GM21390 (cell line): ENCODE measurements around the gene ADAMTS17.
"Not testable (repeated sequence)": the region's sequence is repeated elsewhere in the genome, so short reads cannot be mapped to it uniquely, and the experiment has no call there.

Experiments used
- ATAC-seq: cut with Tn5 transposase; IDR thresholded peaks from one replicate; pipeline ENCODE4 v1.9.1; 2021; ENCODE audit not compliant: unreplicated experiment

ADAMTS17 gene

GRCh38 chr15:99984491-99985243 lies 357.1 kb downstream of the ADAMTS17 start:
- ATAC-seq = no peak

GRCh38 chr15:99983886-99984286 lies 357.9 kb downstream of the ADAMTS17 start:
- ATAC-seq = no peak

- ATAC-seq = no peak
These were observed 358.4 kb downstream of the ADAMTS17 start for GRCh38 chr15:99983171-99983885.

- no peak for ATAC-seq
These were observed 359.1 kb downstream of the ADAMTS17 start for GRCh38 chr15:99982662-99983061.

GRCh38 chr15:99981839-99982658 lies 359.7 kb downstream of the ADAMTS17 start:
- no peak for ATAC-seq

GRCh38 chr15:99981191-99981647 lies 360.6 kb downstream of the ADAMTS17 start:
- no peak for ATAC-seq

GRCh38 chr15:99980752-99981151 lies 361.0 kb downstream of the ADAMTS17 start:
- ATAC-seq = no peak

- ATAC-seq = not testable (repeated sequence)
These were observed 361.9 kb downstream of the ADAMTS17 start for GRCh38 chr15:99979886-99980285.

- ATAC-seq = no peak
These were observed 362.4 kb downstream of the ADAMTS17 start for GRCh38 chr15:99979371-99979770.

GRCh38 chr15:99978426-99978825 lies 363.3 kb downstream of the ADAMTS17 start:
- no peak for ATAC-seq

- ATAC-seq = no peak
These were observed 363.8 kb downstream of the ADAMTS17 start for GRCh38 chr15:99977929-99978328.

- no peak for ATAC-seq
These were observed 364.9 kb downstream of the ADAMTS17 start for GRCh38 chr15:99976811-99977271.

- ATAC-seq = no peak
These were observed 365.8 kb downstream of the ADAMTS17 start for GRCh38 chr15:99976000-99976399.

GRCh38 chr15:99974246-99974645 lies 367.5 kb downstream of the ADAMTS17 start:
- ATAC-seq = no peak

GRCh38 chr15:99973351-99973750 lies 368.4 kb downstream of the ADAMTS17 start:
- no peak for ATAC-seq

GRCh38 chr15:99970891-99971430 lies 370.8 kb downstream of the ADAMTS17 start:
- no peak for ATAC-seq

GRCh38 chr15:99969261-99969920 lies 372.4 kb downstream of the ADAMTS17 start:
- no peak for ATAC-seq

GRCh38 chr15:99967841-99968371 lies 373.9 kb downstream of the ADAMTS17 start:
- ATAC-seq = no peak

GRCh38 chr15:99966815-99967214 lies 375.0 kb downstream of the ADAMTS17 start:
- ATAC-seq = no peak

- no peak for ATAC-seq
These were observed 376.4 kb downstream of the ADAMTS17 start for GRCh38 chr15:99965376-99965775.
